ENCODE data around the gene AFG1L.

GRCh38 chr6:108437821-108438220, 143.0 kb downstream of the AFG1L start:
- TF ChIP-seq REST (IDR thresholded peaks at IDR 0.05; ENCODE audit: insufficient read depth in 1 of 2, low read depth in 2 of 2, low read length in 2 of 2) (no peak), POLR2AphosphoS5 (IDR thresholded peaks at IDR 0.05; ENCODE audit: low read depth, low read length) (no peak)

Measured in PFSK-1 (cell line).